Stomach (tissue), 9 donors: ENCODE data around the gene EBNA1BP2. TPM values are rescaled to one million over a fixed set of nuclear protein-coding genes. Genes with fewer than 3 reads are reported as not detected.
"Not testable (repeated sequence)": the region's sequence is repeated elsewhere in the genome, so short reads cannot be mapped to it uniquely, and the experiment has no call there.

Source experiments
- DNase-seq, 2 donors: peaks; one replicate each; pipeline versions ENCODE4 v3.0.0 to v3.0.0-alpha.2; 2013 to 2019
- H3K27ac ChIP-seq, 5 donors: fragments of 200-600 bp in 4 of 5; sonication (generic) in 4 of 5; one replicate each; pipeline ENCODE4 v1.5.1; 2013 to 2019; ENCODE audit warnings: mild to moderate bottlenecking in 1 of 5, moderate library complexity in 1 of 5
- H3K27me3 ChIP-seq, 3 donors: fragments of 200-600 bp; sonication (generic); one replicate each; pipeline ENCODE4 v1.5.1; 2017 to 2019; ENCODE audit warnings: mixed run types in 1 of 3
- H3K36me3 ChIP-seq, 4 donors: fragments of 200-600 bp; sonication (generic); 1 replicate in 3 of 4; 2 replicates in 1 of 4; pipeline ENCODE4 v1.5.1; 2016 to 2019
- H3K4me1 ChIP-seq, 4 donors: fragments of 200-600 bp; sonication (generic); one replicate each; pipeline ENCODE4 v1.5.1; 2016 to 2019
- H3K4me3 ChIP-seq, 4 donors: fragments of 200-600 bp; sonication (generic) in 3 of 4; one replicate each; pipeline ENCODE4 v1.5.1; 2016 to 2019; ENCODE audit warnings: mild to moderate bottlenecking in 1 of 4
- H3K9me3 ChIP-seq, 4 donors: fragments of 200-600 bp; sonication (generic); one replicate each; pipeline ENCODE4 v1.5.1; 2016 to 2019
- EP300 ChIP-seq: sonication (generic); formaldehyde crosslinking; IDR thresholded peaks from one replicate; pipeline ENCODE4 v1.6.1; 2017; ENCODE audit warnings: antibody characterized with exemption
- POLR2A ChIP-seq, 4 donors: fragments of 450-650 bp; IDR thresholded peaks; one replicate each; pipeline ENCODE4 v1.6.1; 2016; ENCODE audit warnings: antibody characterized with exemption in 4 of 4, control low read depth in 2 of 4, mild to moderate bottlenecking in 1 of 4, moderate library complexity in 1 of 4
- POLR2AphosphoS5 ChIP-seq, 3 donors: sonication (generic); formaldehyde crosslinking; IDR thresholded peaks; one replicate each; pipeline ENCODE4 v1.6.1; 2016; ENCODE audit warnings: antibody characterized with exemption in 3 of 3
- WGBS, 5 donors: extraction: QIAGEN DNeasy Blood & Tissue Kit in 3 of 5; methylation state at CpG; one replicate each; pipeline versions ENCODE4 v1.1.5 to v1.1.7; 2013 to 2018; 5-methylcytosine and 5-hydroxymethylcytosine counted together
- intact Hi-C: fragments of 100-400 bp; cut with DNase I; formaldehyde crosslinking; loops from one replicate; pipeline ENCODE4 v1.15.1; 2023; ENCODE audit warnings: low total_unique reads
- polyA plus RNA-seq, 3 donors: library from polyadenylated mRNA; stranded (reverse); fragments of 200-250 nt; gene quantifications; one replicate each; pipeline ENCODE4 v1.2.3, GENCODE V29; 2013
- total RNA-seq, 5 donors: library from RNA; depleted of rRNA; stranded (reverse); fragments of >200 nt; gene quantifications; one replicate each; pipeline versions ENCODE4 v1.1.0 to v1.2.3, GENCODE V29; 2014 to 2016
- TF ChIP-seq, protein P1 (sequence below), 7 experiments: fragments of 450-650 bp in 4 of 7; fragments of 200-600 bp in 3 of 7; sonication (generic) in 3 of 7; IDR thresholded peaks; one replicate each; pipeline ENCODE4 v1.5.1; 2016 to 2019; ENCODE audit warnings: antibody characterized with exemption in 7 of 7, control low read depth in 2 of 7, mild to moderate bottlenecking in 1 of 7
- donor health status: healthy with polysubstance abuse.
- donor health status: Bipolar disorder and iron deficiency.
- donor health status: healthy.

Gene EBNA1BP2
- total and polyA plus RNA-seq, 8 donors, result 4.1 to 58.9 (median 47.9) TPM

DNA sequence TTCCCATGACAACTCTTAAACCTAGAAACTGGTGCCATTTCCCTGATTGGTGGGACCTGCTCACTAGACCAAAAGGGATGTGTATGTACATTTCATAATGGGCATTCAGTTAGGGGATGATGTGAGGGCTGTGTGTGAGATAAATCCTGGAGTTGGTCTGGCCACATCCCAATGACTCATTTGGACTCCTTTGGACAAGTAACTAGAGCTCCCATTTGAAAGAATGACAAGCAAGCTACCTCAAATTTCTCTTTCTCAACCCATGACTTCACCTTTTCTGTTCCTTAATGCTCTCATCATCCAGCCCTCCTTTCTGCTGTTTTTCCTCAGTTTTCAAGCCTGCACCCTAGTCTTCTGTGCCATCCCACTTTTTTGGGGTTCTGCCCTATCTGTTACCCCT, 27.9 kb downstream of the EBNA1BP2 start:
- intact Hi-C loops, result no loop called here
- Histone ChIP-seq H3K36me3 (no peaks in the 10 kb centered on the region), H3K27ac (no peak overlapping the region), H3K4me1 (peaks cover 9 to 19% (median 14%) of the 10 kb centered on the region in 4 donors), H3K27me3 (peaks cover 0 to 44% (median 9%) of the 10 kb centered on the region in 3 donors), H3K4me3 (no peak overlapping the region), H3K9me3 (no peaks in the 10 kb centered on the region)
- no peak for DNase-seq
- TF ChIP-seq POLR2AphosphoS5 (IDR thresholded peaks at IDR 0.05) (no peak), POLR2A (IDR thresholded peaks at IDR 0.05) (no peak), EP300 (no peak)
- TF ChIP-seq, protein P1, sequence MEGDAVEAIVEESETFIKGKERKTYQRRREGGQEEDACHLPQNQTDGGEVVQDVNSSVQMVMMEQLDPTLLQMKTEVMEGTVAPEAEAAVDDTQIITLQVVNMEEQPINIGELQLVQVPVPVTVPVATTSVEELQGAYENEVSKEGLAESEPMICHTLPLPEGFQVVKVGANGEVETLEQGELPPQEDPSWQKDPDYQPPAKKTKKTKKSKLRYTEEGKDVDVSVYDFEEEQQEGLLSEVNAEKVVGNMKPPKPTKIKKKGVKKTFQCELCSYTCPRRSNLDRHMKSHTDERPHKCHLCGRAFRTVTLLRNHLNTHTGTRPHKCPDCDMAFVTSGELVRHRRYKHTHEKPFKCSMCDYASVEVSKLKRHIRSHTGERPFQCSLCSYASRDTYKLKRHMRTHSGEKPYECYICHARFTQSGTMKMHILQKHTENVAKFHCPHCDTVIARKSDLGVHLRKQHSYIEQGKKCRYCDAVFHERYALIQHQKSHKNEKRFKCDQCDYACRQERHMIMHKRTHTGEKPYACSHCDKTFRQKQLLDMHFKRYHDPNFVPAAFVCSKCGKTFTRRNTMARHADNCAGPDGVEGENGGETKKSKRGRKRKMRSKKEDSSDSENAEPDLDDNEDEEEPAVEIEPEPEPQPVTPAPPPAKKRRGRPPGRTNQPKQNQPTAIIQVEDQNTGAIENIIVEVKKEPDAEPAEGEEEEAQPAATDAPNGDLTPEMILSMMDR (IDR thresholded peaks at IDR 0.05), result no peak

DNA sequence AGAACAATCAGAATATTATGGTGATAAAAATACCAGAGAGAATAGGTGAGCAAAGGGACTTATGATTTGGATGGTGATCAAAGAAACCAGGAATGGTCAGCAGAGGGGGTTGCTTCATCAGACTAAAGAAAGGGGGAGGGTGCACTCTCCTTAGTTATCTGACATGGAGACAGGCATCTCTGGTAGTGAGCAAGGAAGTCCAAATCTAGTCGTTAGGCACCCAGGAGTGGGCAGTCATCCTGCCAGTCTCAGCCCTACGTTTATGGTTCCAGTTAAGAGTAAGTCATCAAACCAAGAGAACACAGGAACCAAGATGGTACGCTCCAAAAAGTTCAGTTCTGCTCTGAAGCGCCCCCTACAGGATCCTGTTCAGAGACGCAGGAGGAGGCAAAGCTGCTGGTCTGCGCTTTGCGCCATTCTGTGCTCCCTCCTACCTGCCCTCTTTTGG, 28.6 kb downstream of the EBNA1BP2 start:
- WGBS, 5 donors, result 26 to 43% (median 35%) methylated on average over 7 of the region's 7 CpGs
- TF ChIP-seq, protein P1 (IDR thresholded peaks at IDR 0.05), result peak in 1 of 7 experiments; percentile 7
- TF ChIP-seq EP300 (no peak), POLR2AphosphoS5 (IDR thresholded peaks at IDR 0.05) (no peak)
- no peak overlapping the region for H3K27ac ChIP-seq
- no peak for DNase-seq
- H3K4me3 ChIP-seq, result no peak overlapping the region
- no peaks in the 10 kb centered on the region for H3K36me3 ChIP-seq
- H3K27me3 ChIP-seq, result peaks cover 0 to 37% (median 9%) of the 10 kb centered on the region in 3 donors
- no peaks in the 10 kb centered on the region for H3K9me3 ChIP-seq
- peaks cover 9 to 16% (median 14%) of the 10 kb centered on the region in 4 donors for H3K4me1 ChIP-seq
- intact Hi-C loops, result no loop called here

DNA sequence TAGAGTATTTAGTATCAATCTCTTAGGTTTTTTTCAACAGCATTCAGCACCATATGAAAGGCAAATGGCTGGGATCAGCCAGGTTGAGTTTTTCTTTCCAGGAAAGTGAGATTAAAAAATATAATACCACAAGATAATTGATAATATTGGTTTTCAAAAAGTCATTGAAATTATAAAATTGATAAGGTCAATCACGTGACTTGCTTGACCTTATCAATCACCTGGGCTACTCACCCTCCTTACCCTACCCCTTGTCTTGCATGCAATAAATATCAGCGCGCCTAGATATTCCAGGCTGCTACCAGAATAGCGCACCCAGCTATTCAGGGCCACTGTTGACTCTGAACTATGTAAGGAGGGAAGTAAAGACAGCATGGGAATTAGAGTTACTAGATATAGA, 31.5 kb downstream of the EBNA1BP2 start:
- 84 to 94% (median 89%) methylated on average over 4 of the region's 4 CpGs for WGBS, 5 donors
- Histone ChIP-seq H3K27ac (no peak overlapping the region), H3K9me3 (no peaks in the 10 kb centered on the region), H3K4me1 (no peaks in the 10 kb centered on the region), H3K4me3 (no peak overlapping the region), H3K36me3 (no peaks in the 10 kb centered on the region), H3K27me3 (peaks cover 0 to 17% (median 3%) of the 10 kb centered on the region in 3 donors)
- intact Hi-C loops, result no loop called here
- TF ChIP-seq, protein P1 (IDR thresholded peaks at IDR 0.05), result no peak
- TF ChIP-seq POLR2A (IDR thresholded peaks at IDR 0.05) (no peak), EP300 (no peak), POLR2AphosphoS5 (IDR thresholded peaks at IDR 0.05) (no peak)
- DNase-seq, result no peak

DNA sequence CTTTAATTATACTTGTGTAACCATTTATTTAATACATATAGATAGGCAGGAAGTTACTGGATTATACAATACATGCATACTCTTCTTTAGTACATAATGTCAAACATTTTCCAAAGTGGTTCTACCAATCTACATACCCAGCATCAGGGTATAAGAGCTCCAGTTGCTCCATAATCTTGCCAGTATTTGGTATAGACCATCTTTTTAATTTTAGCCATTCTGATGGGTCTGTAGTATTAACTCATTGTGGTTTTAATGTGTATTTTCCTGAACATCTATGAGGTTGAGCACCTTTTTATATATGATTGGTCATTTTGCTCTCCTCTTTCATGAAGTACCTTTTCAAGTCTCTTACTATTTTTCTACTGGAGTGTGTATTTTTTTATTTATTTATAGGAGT, 32.1 kb downstream of the EBNA1BP2 start:
- DNase-seq, result no peak

DNA sequence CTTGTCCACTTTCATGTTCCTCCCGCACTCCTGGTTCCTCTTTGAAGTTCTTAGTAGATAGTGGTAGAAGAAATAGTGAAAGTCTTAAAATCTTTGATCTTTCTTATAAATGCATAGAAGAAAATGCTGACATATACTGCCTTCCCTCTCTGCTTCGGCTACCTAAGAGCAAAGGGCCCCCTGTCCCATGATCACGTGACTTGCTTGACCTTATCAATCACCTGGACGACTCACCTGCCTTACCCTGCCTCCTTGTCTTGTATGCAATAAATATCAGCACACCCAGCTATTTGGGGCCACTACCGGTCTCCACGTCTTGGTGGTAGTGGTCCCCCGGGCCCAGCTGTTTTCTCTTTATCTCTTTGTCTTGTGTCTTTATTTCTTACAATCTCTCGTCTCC, 32.8 kb downstream of the EBNA1BP2 start:
- not testable (repeated sequence) for H3K4me3 ChIP-seq

More for the DNA sequence above, 32.1 kb downstream of the EBNA1BP2 start:
- no peak overlapping the region for H3K4me3 ChIP-seq
- TF ChIP-seq, protein P1 (IDR thresholded peaks at IDR 0.05), result no peak
- TF ChIP-seq POLR2AphosphoS5 (IDR thresholded peaks at IDR 0.05), result no peak
- TF ChIP-seq EP300, result no peak
- no peak for TF ChIP-seq POLR2A (IDR thresholded peaks at IDR 0.05)
- no peaks in the 10 kb centered on the region for H3K36me3 ChIP-seq
- no peak overlapping the region for H3K27ac ChIP-seq
- H3K4me1 ChIP-seq, result no peaks in the 10 kb centered on the region
- intact Hi-C loops, result no loop called here
- H3K27me3 ChIP-seq, result peaks cover 0 to 19% (median 3%) of the 10 kb centered on the region in 3 donors
- no peaks in the 10 kb centered on the region for H3K9me3 ChIP-seq

More for the DNA sequence above, 32.8 kb downstream of the EBNA1BP2 start:
- H3K36me3 ChIP-seq, intact Hi-C loops, H3K27ac ChIP-seq, H3K9me3 ChIP-seq, H3K4me1 ChIP-seq, DNase-seq: not testable (repeated sequence)
- H3K27me3 ChIP-seq, result peaks cover 0 to 12% (median 0%) of the 10 kb centered on the region in 3 donors
- WGBS, 5 donors, result 84 to 91% (median 86%) methylated on average over 8 of the region's 8 CpGs
